Measurements from ENCODE around the gene JAZF1.

DNA sequence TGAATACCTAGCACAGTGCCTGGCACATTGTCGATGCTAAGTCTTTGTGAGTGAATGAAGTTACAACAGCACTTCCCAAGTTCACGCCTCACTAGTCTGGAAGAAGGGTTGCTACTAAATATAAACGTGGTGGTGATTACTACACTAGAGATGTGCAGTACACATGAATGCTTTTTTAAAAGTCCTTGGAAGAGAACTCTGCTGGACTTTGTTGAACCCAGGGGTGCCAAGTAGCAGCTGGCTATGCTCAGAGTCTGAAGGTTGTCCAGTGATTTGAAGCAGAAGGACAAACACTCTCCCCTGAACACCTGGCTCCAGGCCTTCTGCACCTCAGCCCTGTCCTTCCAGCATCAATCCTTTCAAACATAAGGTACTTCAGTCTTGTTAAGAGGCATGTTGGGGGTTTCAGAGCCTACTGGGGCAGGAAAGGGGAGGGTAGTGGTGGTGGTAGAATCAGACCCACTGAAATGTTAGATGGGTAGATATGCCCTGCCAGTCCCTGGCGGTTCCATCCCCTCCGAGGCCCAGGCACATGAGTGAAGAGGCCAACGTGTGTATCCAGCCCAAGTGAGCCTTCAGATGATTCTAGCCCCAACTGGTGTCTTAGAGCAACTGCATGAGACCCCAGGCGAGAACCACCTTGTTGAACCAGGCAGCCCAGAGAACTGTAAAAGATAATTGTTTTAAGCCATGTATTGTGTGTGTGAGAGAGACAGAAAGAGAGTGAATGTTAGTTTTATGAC lies 346.2 kb downstream of the JAZF1 start:
- TF ChIP-seq, protein P1, sequence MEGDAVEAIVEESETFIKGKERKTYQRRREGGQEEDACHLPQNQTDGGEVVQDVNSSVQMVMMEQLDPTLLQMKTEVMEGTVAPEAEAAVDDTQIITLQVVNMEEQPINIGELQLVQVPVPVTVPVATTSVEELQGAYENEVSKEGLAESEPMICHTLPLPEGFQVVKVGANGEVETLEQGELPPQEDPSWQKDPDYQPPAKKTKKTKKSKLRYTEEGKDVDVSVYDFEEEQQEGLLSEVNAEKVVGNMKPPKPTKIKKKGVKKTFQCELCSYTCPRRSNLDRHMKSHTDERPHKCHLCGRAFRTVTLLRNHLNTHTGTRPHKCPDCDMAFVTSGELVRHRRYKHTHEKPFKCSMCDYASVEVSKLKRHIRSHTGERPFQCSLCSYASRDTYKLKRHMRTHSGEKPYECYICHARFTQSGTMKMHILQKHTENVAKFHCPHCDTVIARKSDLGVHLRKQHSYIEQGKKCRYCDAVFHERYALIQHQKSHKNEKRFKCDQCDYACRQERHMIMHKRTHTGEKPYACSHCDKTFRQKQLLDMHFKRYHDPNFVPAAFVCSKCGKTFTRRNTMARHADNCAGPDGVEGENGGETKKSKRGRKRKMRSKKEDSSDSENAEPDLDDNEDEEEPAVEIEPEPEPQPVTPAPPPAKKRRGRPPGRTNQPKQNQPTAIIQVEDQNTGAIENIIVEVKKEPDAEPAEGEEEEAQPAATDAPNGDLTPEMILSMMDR (IDR thresholded peaks at IDR 0.05; ENCODE audit: insufficient read depth, low read length, poor library complexity, severe bottlenecking), result no peak
- TF ChIP-seq EZH2phosphoT487 (conservative IDR thresholded peaks at IDR 0.05; ENCODE audit: low read length), result no peak

All from SU-DHL-6 (cell line).